SK-N-SH (cell line): ENCODE results near the gene PSME4. TPM values are rescaled to one million over a fixed set of nuclear protein-coding genes. Genes with fewer than 3 reads are reported as not detected.
"Not testable (repeated sequence)": the region's sequence is repeated elsewhere in the genome, so short reads cannot be mapped to it uniquely, and the experiment has no call there.

Experiments
- CTCF ChIA-PET: fragments of 300-600, 350-600 bp; formaldehyde crosslinking; extraction: SDS; loops from one replicate; lab custom pipeline; 2021; lab: Yijun Ruan, JAX
- POLR2A ChIA-PET: fragments of 350-600 bp; sonication (Branson Sonifier 250); formaldehyde crosslinking; extraction: SDS; loops from one replicate; lab custom pipeline; 2020; ENCODE audit warnings: antibody characterized with exemption, inconsistent platforms; lab: Yijun Ruan, JAX
- DNase-seq: peaks from one replicate; pipeline ENCODE4 v3.0.0; 2012
- H2AFZ ChIP-seq: fragments of 200-600 bp; sonication (generic); 2 replicates; pipeline ENCODE4 v1.8.1; 2016; ENCODE audit warnings: antibody characterized with exemption, mild to moderate bottlenecking, low read depth
- H3F3A ChIP-seq: fragments of 200-600 bp; sonication (generic); replicated peaks from 2 replicates; pipeline ENCODE3; 2016; ENCODE audit warnings: antibody characterized with exemption, mild to moderate bottlenecking; ENCODE audit not compliant: insufficient read depth
- H3K27ac ChIP-seq, 2 experiments: fragments of 200-500 bp in 1 of 2; fragments of 200-600 bp in 1 of 2; sonication (Bioruptor generic) in 1 of 2; sonication (generic), shearing (Covaris generic) in 1 of 2; 2 replicates each; pipeline versions ENCODE4 v1.5.1 to v1.6.1; 2014 to 2016; ENCODE audit warnings: low read depth in 2 of 2, inconsistent platforms in 1 of 2, low read length in 1 of 2, mild to moderate bottlenecking in 1 of 2, mixed read lengths in 1 of 2
- H3K27me3 ChIP-seq: fragments of 200-600 bp; sonication (generic), shearing (Covaris generic); 2 replicates; pipeline ENCODE4 v1.6.1; 2016; ENCODE audit warnings: mixed run types; ENCODE audit not compliant: insufficient read depth
- H3K36me3 ChIP-seq, 2 experiments: fragments of 200-500 bp in 1 of 2; fragments of 200-600 bp in 1 of 2; sonication (Bioruptor generic) in 1 of 2; sonication (generic) in 1 of 2; replicated peaks in 1 of 2; 2 replicates each; pipeline versions ENCODE3 to v1.5.1; 2014 to 2016; ENCODE audit warnings: low read length in 1 of 2, mild to moderate bottlenecking in 1 of 2; ENCODE audit not compliant: insufficient read depth in 2 of 2, control insufficient read depth in 1 of 2
- H3K4me1 ChIP-seq, 2 experiments: fragments of 200-500 bp in 1 of 2; fragments of 200-600 bp in 1 of 2; sonication (Bioruptor generic) in 1 of 2; sonication (generic), shearing (Covaris generic) in 1 of 2; 2 replicates each; pipeline versions ENCODE4 v1.5.1 to v1.6.1; 2014 to 2016; ENCODE audit warnings: low read depth in 1 of 2, low read length in 1 of 2, mixed run types in 1 of 2; ENCODE audit not compliant: insufficient read depth in 2 of 2, control insufficient read depth in 1 of 2
- H3K4me2 ChIP-seq: fragments of 200-600 bp; sonication (generic), shearing (Covaris generic); 2 replicates; pipeline ENCODE4 v1.6.1; 2017; ENCODE audit warnings: mixed run types
- H3K4me3 ChIP-seq, 2 experiments: fragments of 200-500 bp in 1 of 2; fragments of 200-600 bp in 1 of 2; sonication (Bioruptor generic) in 1 of 2; sonication (generic), shearing (Covaris generic) in 1 of 2; 2 replicates each; pipeline versions ENCODE4 v1.5.1 to v1.8.1; 2014 to 2016; ENCODE audit warnings: low read depth in 2 of 2, inconsistent platforms in 1 of 2, low read length in 1 of 2, mild to moderate bottlenecking in 1 of 2, mixed read lengths in 1 of 2, moderate library complexity in 1 of 2
- H3K79me2 ChIP-seq: fragments of 200-600 bp; sonication (generic); 2 replicates; pipeline ENCODE4 v1.8.1; 2017; ENCODE audit warnings: mild to moderate bottlenecking; ENCODE audit not compliant: insufficient read depth
- H3K9ac ChIP-seq: fragments of 200-600 bp; sonication (generic); 2 replicates; pipeline ENCODE4 v1.6.1; 2017; ENCODE audit warnings: mixed run types
- H3K9me2 ChIP-seq: fragments of 200-600 bp; sonication (generic); 2 replicates; pipeline ENCODE4 v1.6.1; 2017; ENCODE audit warnings: mixed run types
- H3K9me3 ChIP-seq: fragments of 200-600 bp; sonication (generic); 2 replicates; pipeline ENCODE4 v1.6.1; 2017; ENCODE audit warnings: mixed run types, mild to moderate bottlenecking, moderate library complexity
- H4K20me1 ChIP-seq: fragments of 200-600 bp; sonication (generic); 2 replicates; pipeline ENCODE4 v1.6.1; 2017; ENCODE audit warnings: mild to moderate bottlenecking, mixed run types; ENCODE audit not compliant: insufficient read depth
- EP300 ChIP-seq, 2 experiments: IDR thresholded peaks; 2 replicates each; pipeline versions ENCODE4 v1.4.0 to v1.6.1; 2012; ENCODE audit warnings: borderline replicate concordance in 1 of 2, low read depth in 1 of 2, low read length in 1 of 2
- FOXM1 ChIP-seq: IDR thresholded peaks from 2 replicates; pipeline ENCODE4 v1.4.0; 2012; ENCODE audit warnings: low read depth, mild to moderate bottlenecking
- IRF3 ChIP-seq: fragments of 150-350 bp; IDR thresholded peaks from 2 replicates; pipeline ENCODE4 v1.6.1; 2016; ENCODE audit warnings: mild to moderate bottlenecking, low read depth, low read length
- JUND ChIP-seq: IDR thresholded peaks from 2 replicates; pipeline ENCODE4 v1.4.0; 2012
- MEF2A ChIP-seq: IDR thresholded peaks from 2 replicates; pipeline ENCODE4 v1.4.0; 2012; ENCODE audit warnings: low read depth, borderline replicate concordance
- NFIC ChIP-seq: IDR thresholded peaks from 2 replicates; pipeline ENCODE4 v1.4.0; 2012; ENCODE audit warnings: borderline replicate concordance
- POLR2AphosphoS5 ChIP-seq: IDR thresholded peaks from 2 replicates; pipeline ENCODE4 v1.6.1; 2012; ENCODE audit warnings: low read depth, low read length
- RXRA ChIP-seq: IDR thresholded peaks from 2 replicates; pipeline ENCODE4 v1.4.0; 2012; ENCODE audit warnings: low read depth, mild to moderate bottlenecking, borderline replicate concordance
- TCF12 ChIP-seq: IDR thresholded peaks from 2 replicates; pipeline ENCODE4 v1.4.0; 2012
- TEAD4 ChIP-seq: IDR thresholded peaks from 2 replicates; pipeline ENCODE4 v1.4.0; 2012; ENCODE audit warnings: mild to moderate bottlenecking, borderline replicate concordance; ENCODE audit not compliant: insufficient read depth
- ZBTB33 ChIP-seq: IDR thresholded peaks from 2 replicates; pipeline ENCODE4 v1.4.0; 2012; ENCODE audit warnings: low read depth, borderline replicate concordance
- WGBS: methylation state at CpG from one replicate; pipeline ENCODE4 v1.1.6; 2017; ENCODE audit warnings: low lambda C conversion rate; 5-methylcytosine and 5-hydroxymethylcytosine counted together
- polyA plus RNA-seq, 3 experiments: library from polyadenylated mRNA; depleted of rRNA; stranded (reverse); fragments of >200 nt; gene quantifications; 2 replicates each; pipeline ENCODE4 v1.2.3, GENCODE V29; 2012
- TF ChIP-seq, protein P1 (sequence below): IDR thresholded peaks from 2 replicates; pipeline ENCODE4 v1.4.0; 2012; ENCODE audit warnings: low read depth, borderline replicate concordance

The PSME4 gene
- polyA plus RNA-seq, 1 of the 3 experiments (the other 2 are of a cell fraction): 12.8 TPM

DNA sequence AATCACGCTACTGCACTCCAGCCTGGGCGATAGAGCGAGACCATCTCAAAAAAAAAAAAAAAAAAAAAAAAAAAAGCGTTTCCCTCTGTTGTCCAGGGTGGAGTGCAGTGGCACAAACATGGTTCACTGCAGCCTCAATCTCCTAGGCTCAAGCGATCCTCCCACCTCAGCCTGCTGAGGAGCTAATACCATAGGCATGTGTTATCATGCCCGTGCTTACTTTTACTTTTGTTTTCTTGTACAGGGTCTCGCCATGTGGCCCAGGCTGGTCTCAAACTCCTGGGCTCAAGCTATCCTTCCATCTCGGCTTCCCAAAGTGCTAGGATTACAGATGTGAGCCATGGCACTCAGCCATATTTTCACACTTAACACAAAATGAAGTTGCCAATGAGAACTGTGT is 37.5 kb downstream of the PSME4 start:
- no peak overlapping the region for H3K4me2 ChIP-seq
- no peak for DNase-seq
- H3K36me3 ChIP-seq: peaks cover 67 to 88% of the 10 kb centered on the region in 2 experiments
- H3F3A ChIP-seq: peaks cover 7% of the 10 kb centered on the region
- H3K9me3 ChIP-seq: no peaks in the 10 kb centered on the region
- H2AFZ ChIP-seq: no peak overlapping the region
- ChIA-PET CTCF (no interaction called here), POLR2A (no interaction called here)
- no peaks in the 10 kb centered on the region for H3K27me3 ChIP-seq
- no peak overlapping the region for H3K9ac ChIP-seq
- H3K27ac ChIP-seq: no peak overlapping the region
- over 99% methylated on average over 8 of the region's 8 CpGs for WGBS
- no peaks in the 10 kb centered on the region for H3K9me2 ChIP-seq
- no peaks in the 10 kb centered on the region for H4K20me1 ChIP-seq
- H3K4me1 ChIP-seq: no peaks in the 10 kb centered on the region
- no peak overlapping the region for H3K4me3 ChIP-seq
- peaks cover 11% of the 10 kb centered on the region; the same call in 1 of the 2 replicates for H3K79me2 ChIP-seq
- TF ChIP-seq, protein P1, sequence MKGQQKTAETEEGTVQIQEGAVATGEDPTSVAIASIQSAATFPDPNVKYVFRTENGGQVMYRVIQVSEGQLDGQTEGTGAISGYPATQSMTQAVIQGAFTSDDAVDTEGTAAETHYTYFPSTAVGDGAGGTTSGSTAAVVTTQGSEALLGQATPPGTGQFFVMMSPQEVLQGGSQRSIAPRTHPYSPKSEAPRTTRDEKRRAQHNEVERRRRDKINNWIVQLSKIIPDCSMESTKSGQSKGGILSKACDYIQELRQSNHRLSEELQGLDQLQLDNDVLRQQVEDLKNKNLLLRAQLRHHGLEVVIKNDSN: no peak
- TF ChIP-seq EP300 (IDR thresholded peaks at IDR 0.05; ENCODE audit: borderline replicate concordance in 1 of 2, low read depth in 1 of 2, low read length in 1 of 2): no peak
- no peak for TF ChIP-seq RXRA
- no peak for TF ChIP-seq TEAD4
- no peak for TF ChIP-seq IRF3
- no peak for TF ChIP-seq JUND
- TF ChIP-seq ZBTB33: no peak
- no peak for TF ChIP-seq TCF12
- TF ChIP-seq FOXM1: no peak
- TF ChIP-seq POLR2AphosphoS5: no peak
- TF ChIP-seq MEF2A: no peak
- no peak for TF ChIP-seq NFIC
- TF ChIP-seq, all 33 proteins: peak for 0

DNA sequence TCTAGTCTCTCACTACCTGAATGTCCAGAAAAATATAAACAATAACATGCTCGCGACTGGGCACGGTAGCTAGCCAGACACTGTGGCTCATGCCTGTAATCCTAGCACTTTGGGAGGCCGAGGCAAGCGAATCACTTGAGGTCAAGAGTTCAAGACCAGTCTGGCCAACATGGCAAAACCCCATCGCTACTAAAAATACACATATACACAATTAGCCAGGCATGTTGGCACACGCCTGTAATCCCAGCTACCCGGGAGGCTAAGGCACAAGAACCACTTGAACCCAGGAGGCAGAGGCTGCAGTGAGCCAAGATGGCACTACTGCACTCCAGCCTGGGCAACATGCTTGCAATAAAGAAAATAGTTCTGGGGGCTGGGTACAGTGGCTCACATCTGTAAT is 44.5 kb downstream of the PSME4 start:
- H3K4me1 ChIP-seq, H3K4me3 ChIP-seq, H3K79me2 ChIP-seq, H3F3A ChIP-seq, CTCF ChIA-PET, H3K9ac ChIP-seq, POLR2A ChIA-PET, H2AFZ ChIP-seq, H3K27ac ChIP-seq, DNase-seq, H3K9me3 ChIP-seq, H4K20me1 ChIP-seq, H3K9me2 ChIP-seq, H3K27me3 ChIP-seq, H3K4me2 ChIP-seq: not testable (repeated sequence)
- H3K36me3 ChIP-seq: peaks cover 62 to 91% of the 10 kb centered on the region in 2 experiments
- 95% methylated on average over 7 of the region's 8 CpGs for WGBS
